HepG2 (cell line): Measurements from ENCODE around the gene TJP2. TPM values are rescaled to one million over a fixed set of nuclear protein-coding genes. Genes with fewer than 3 reads are reported as not detected.

Source experiments
- AHR ChIP-seq: IDR thresholded peaks from 2 replicates; pipeline ENCODE4 v1.6.1; 2018; ENCODE audit warnings: missing genetic modification reagents, missing compliant biosample characterization
- ARNT2 ChIP-seq: sonication (generic); formaldehyde crosslinking; IDR thresholded peaks from 2 replicates; pipeline ENCODE4 v1.8.0; 2022; ENCODE audit warnings: mild to moderate bottlenecking, low read depth, missing genetic modification reagents, moderate library complexity
- BCL3 ChIP-seq: sonication (generic); formaldehyde crosslinking; IDR thresholded peaks from 2 replicates; pipeline ENCODE4 v1.5.1; 2020; ENCODE audit warnings: mild to moderate bottlenecking, missing genetic modification reagents, moderate library complexity
- DNMT3B ChIP-seq: conservative IDR thresholded peaks from 2 replicates; pipeline ENCODE4 v1.6.1; 2016; ENCODE audit warnings: missing biosample characterization, control low read depth
- GATAD1 ChIP-seq: IDR thresholded peaks from 2 replicates; pipeline ENCODE4 v1.6.1; 2016; ENCODE audit warnings: missing genetic modification reagents, missing compliant biosample characterization
- GMEB1 ChIP-seq: sonication (generic); formaldehyde crosslinking; IDR thresholded peaks from 2 replicates; pipeline ENCODE4 v1.5.1; 2020; ENCODE audit warnings: missing genetic modification reagents, mild to moderate bottlenecking, borderline replicate concordance
- HCFC1 ChIP-seq: fragments of 150-350 bp; IDR thresholded peaks from 2 replicates; pipeline ENCODE4 v1.6.1; 2014; ENCODE audit warnings: low read depth, low read length
- KLF12 ChIP-seq: sonication (generic); formaldehyde crosslinking; IDR thresholded peaks from 2 replicates; pipeline ENCODE4 v1.4.0; 2020; ENCODE audit warnings: missing genetic modification reagents, borderline replicate concordance
- MIER2 ChIP-seq: IDR thresholded peaks from 2 replicates; pipeline ENCODE4 v1.6.1; 2016; ENCODE audit warnings: missing biosample characterization, missing genetic modification reagents
- MLX ChIP-seq: IDR thresholded peaks from 2 replicates; pipeline ENCODE4 v1.6.1; 2016
- NAIF1 ChIP-seq: sonication (generic); formaldehyde crosslinking; IDR thresholded peaks from 2 replicates; pipeline ENCODE4 v1.5.0; 2020; ENCODE audit warnings: mild to moderate bottlenecking, missing genetic modification reagents, borderline replicate concordance
- NCOA1 ChIP-seq: sonication (generic); formaldehyde crosslinking; IDR thresholded peaks from 2 replicates; pipeline ENCODE4 v1.9.0; 2021; ENCODE audit warnings: missing genetic modification reagents
- RBM22 ChIP-seq: fragments of 200-400 bp; formaldehyde crosslinking; optimal IDR thresholded peaks from 2 replicates; pipeline ENCODE3; 2017; ENCODE audit warnings: mild to moderate bottlenecking, low read length, moderate library complexity
- SOX13 ChIP-seq, 3 experiments: fragments of 450-650 bp in 1 of 3; sonication (generic) in 1 of 3; formaldehyde crosslinking in 1 of 3; IDR thresholded peaks in 2 of 3; conservative IDR thresholded peaks in 1 of 3; 2 replicates each; pipeline versions ENCODE4 v1.5.0 to v1.6.1; 2016 to 2020; ENCODE audit warnings: antibody characterized with exemption in 1 of 3, mild to moderate bottlenecking in 1 of 3, missing compliant biosample characterization in 1 of 3, missing genetic modification reagents in 1 of 3, moderate library complexity in 1 of 3
- TP53 ChIP-seq: sonication (generic); formaldehyde crosslinking; conservative IDR thresholded peaks from 2 replicates; pipeline ENCODE4 v1.4.0; 2020; ENCODE audit warnings: missing genetic modification reagents
- ZBTB20 ChIP-seq: sonication (generic); formaldehyde crosslinking; IDR thresholded peaks from 2 replicates; pipeline ENCODE4 v1.8.1; 2023; ENCODE audit warnings: missing genetic modification reagents, low read depth, mild to moderate bottlenecking, borderline replicate concordance
- ZNF3 ChIP-seq: IDR thresholded peaks from 2 replicates; pipeline ENCODE4 v1.7.0; 2017; ENCODE audit warnings: inconsistent platforms
- ZNF512B ChIP-seq: sonication (generic); formaldehyde crosslinking; IDR thresholded peaks from 2 replicates; pipeline ENCODE4 v1.5.1; 2020; ENCODE audit warnings: missing genetic modification reagents, mild to moderate bottlenecking, borderline replicate concordance
- ZNF547 ChIP-seq: sonication (generic); formaldehyde crosslinking; IDR thresholded peaks from 2 replicates; pipeline ENCODE4 v1.5.1; 2020; ENCODE audit warnings: mild to moderate bottlenecking, missing genetic modification reagents
- ZNF775 ChIP-seq: sonication (generic); formaldehyde crosslinking; IDR thresholded peaks from 2 replicates; pipeline ENCODE4 v1.4.0; 2020; ENCODE audit warnings: missing genetic modification reagents, mild to moderate bottlenecking, moderate library complexity, borderline replicate concordance
- ZNF788 ChIP-seq: sonication (generic); formaldehyde crosslinking; IDR thresholded peaks from 2 replicates; pipeline ENCODE4 v1.5.0; 2020; ENCODE audit warnings: mild to moderate bottlenecking, missing genetic modification reagents, borderline replicate concordance
- ZSCAN22 ChIP-seq: sonication (generic); formaldehyde crosslinking; IDR thresholded peaks from 2 replicates; pipeline ENCODE4 v1.4.0; 2020; ENCODE audit warnings: mild to moderate bottlenecking, missing genetic modification reagents
- ZSCAN31 ChIP-seq: sonication (generic); formaldehyde crosslinking; IDR thresholded peaks from 2 replicates; pipeline ENCODE4 v1.5.0; 2020; ENCODE audit warnings: low read depth, mild to moderate bottlenecking, missing genetic modification reagents
- polyA plus RNA-seq, 8 experiments: library from polyadenylated mRNA; depleted of rRNA in 3 of 8; stranded (reverse) in 7 of 8; unstranded in 1 of 8; fragments of >200 nt; fragmentation: Illumina TruSeq in 4 of 8; extraction: Trizol in 4 of 8; gene quantifications; 2 replicates each; pipeline versions ENCODE4 v1.2.1 to v1.2.3, GENCODE V29; 2011 to 2016; ENCODE audit warnings: low read depth in 4 of 8, missing spikeins in 1 of 8, mixed read lengths in 1 of 8; ENCODE audit not compliant: insufficient read depth in 1 of 8
- total RNA-seq, 5 experiments: library from RNA; depleted of rRNA; stranded (reverse); fragments of >200 nt; fragmentation: Illumina TruSeq; extraction: Trizol; gene quantifications; 2 replicates each; pipeline ENCODE4 v1.2.3, GENCODE V29; 2016; ENCODE audit warnings: low read depth in 1 of 5

TJP2 gene
- total and polyA plus RNA-seq, 2 of the 13 experiments (the other 11 are each of a cell fraction or from before 2014, with no cell fraction given), result 109 to 110 TPM

- TF ChIP-seq ZNF512B (CRISPR knock-in tag) (no peak), ZNF3 (CRISPR knock-in tag) (no peak), MLX (CRISPR knock-in tag) (0 out of 2 replicates have a peak, but pooled peaks have one; percentile 32), ZNF547 (CRISPR knock-in tag) (no peak), GMEB1 (no peak), ARNT2 (CRISPR knock-in tag) (no peak), MIER2 (peak; percentile 34; the same call in 1 of the 2 replicates), ZNF775 (CRISPR knock-in tag) (no peak), HCFC1 (no peak), ZBTB20 (no peak), TP53 (no peak), NCOA1 (CRISPR knock-in tag) (no peak), BCL3 (CRISPR knock-in tag) (no peak), RBM22 (no peak), GATAD1 (CRISPR knock-in tag) (no peak), NAIF1 (CRISPR knock-in tag) (no peak), ZNF788 (CRISPR knock-in tag) (no peak), AHR (no peak), ZSCAN31 (no peak), DNMT3B (CRISPR knock-in tag) (no peak), KLF12 (CRISPR knock-in tag) (no peak), SOX13 (IDR thresholded peaks at IDR 0.05) (no peak; the same call in 1 of the 2 replicates), SOX13 (CRISPR knock-in tag; conservative IDR thresholded peaks at IDR 0.05 in 1 of 2, IDR thresholded peaks at IDR 0.05 in 1 of 2) (peak in 1 of 2 experiments; percentile 95; a peak in 2 of 4 replicates), ZSCAN22 (CRISPR knock-in tag) (no peak)
These were observed 16.2 kb downstream of the TJP2 start (continued) for GRCh38 chr9:69190086-69190862.
